Activated CD8-positive, alpha-beta memory T cell treated with anti-CD3 and anti-CD28 coated beads, Interleukin-2, amount 10 ng/mL, durations not matched to agents 7 days and 5 days (primary cell): Measurements from ENCODE around the gene DGCR2. TPM values are rescaled to one million over a fixed set of nuclear protein-coding genes. Genes with fewer than 3 reads are reported as not detected.

Source experiments
- ATAC-seq: fragments of 150-1000 bp; cut with Tn5 transposase; one replicate; pipeline ENCODE4 v1.10.0; 2021; ENCODE audit warnings: moderate library complexity
- CTCF ChIA-PET: fragments of 350-600 bp; sonication (Branson Sonifier 250); formaldehyde crosslinking; loops from one replicate; lab custom pipeline; 2021; ENCODE audit warnings: antibody characterized with exemption; lab: Charles Lee
- DNase-seq: peaks from one replicate; pipeline ENCODE4 v3.0.0-alpha.2; 2020
- H3K27ac Mint-ChIP-seq: one replicate; pipeline ENCODE4 v1.8.0; 2021; ENCODE audit warnings: mild to moderate bottlenecking, mixed read lengths
- H3K27me3 Mint-ChIP-seq: one replicate; pipeline ENCODE4 v1.8.0; 2021; ENCODE audit warnings: mixed read lengths
- H3K36me3 Mint-ChIP-seq: one replicate; pipeline ENCODE4 v1.8.0; 2021; ENCODE audit warnings: mild to moderate bottlenecking, mixed read lengths
- H3K4me1 Mint-ChIP-seq: one replicate; pipeline ENCODE4 v1.8.0; 2021; ENCODE audit warnings: mixed read lengths
- H3K4me3 Mint-ChIP-seq: one replicate; pipeline ENCODE4 v1.8.0; 2021; ENCODE audit warnings: mild to moderate bottlenecking, moderate library complexity, mixed read lengths
- H3K9me3 Mint-ChIP-seq: one replicate; pipeline ENCODE4 v1.8.0; 2022; ENCODE audit warnings: low read depth, mixed read lengths
- total RNA-seq, 2 experiments: library from RNA; stranded (reverse); gene quantifications; one replicate each; pipeline ENCODE4 v1.2.3, GENCODE V29; 2021

The DGCR2 gene
- total RNA-seq, 2 experiments from 2014 or later, result 27.8 TPM

DNA sequence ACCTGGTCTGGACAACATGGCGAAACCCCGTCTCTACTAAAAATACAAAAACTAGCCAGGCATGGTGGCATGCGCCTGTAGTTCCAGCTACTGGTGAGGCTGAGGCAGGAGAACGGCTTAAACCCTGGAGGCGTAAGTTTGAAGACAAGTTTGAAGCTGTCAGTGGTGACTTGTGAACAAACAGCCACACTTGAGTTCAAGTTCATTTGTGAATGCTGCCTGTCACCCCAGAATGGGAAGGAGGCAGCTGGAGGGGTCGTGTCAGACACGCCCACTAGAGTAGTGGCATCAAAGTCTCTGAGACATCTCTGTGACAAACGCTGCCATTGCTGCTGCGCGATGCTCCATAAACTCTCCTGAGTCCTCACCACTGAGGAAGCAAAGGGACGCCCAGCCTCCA is 74.2 kb downstream of the DGCR2 start:
- no peak overlapping the region for H3K27ac Mint-ChIP-seq
- no peak for DNase-seq
- H3K27me3 Mint-ChIP-seq, result no peaks in the 10 kb centered on the region
- ATAC-seq, result no peak
- no peaks in the 10 kb centered on the region for H3K9me3 Mint-ChIP-seq
- H3K36me3 Mint-ChIP-seq, result peaks cover 13% of the 10 kb centered on the region
- H3K4me1 Mint-ChIP-seq, result no peaks in the 10 kb centered on the region
- H3K4me3 Mint-ChIP-seq, result no peak overlapping the region
- CTCF ChIA-PET, result no interaction called here

DNA sequence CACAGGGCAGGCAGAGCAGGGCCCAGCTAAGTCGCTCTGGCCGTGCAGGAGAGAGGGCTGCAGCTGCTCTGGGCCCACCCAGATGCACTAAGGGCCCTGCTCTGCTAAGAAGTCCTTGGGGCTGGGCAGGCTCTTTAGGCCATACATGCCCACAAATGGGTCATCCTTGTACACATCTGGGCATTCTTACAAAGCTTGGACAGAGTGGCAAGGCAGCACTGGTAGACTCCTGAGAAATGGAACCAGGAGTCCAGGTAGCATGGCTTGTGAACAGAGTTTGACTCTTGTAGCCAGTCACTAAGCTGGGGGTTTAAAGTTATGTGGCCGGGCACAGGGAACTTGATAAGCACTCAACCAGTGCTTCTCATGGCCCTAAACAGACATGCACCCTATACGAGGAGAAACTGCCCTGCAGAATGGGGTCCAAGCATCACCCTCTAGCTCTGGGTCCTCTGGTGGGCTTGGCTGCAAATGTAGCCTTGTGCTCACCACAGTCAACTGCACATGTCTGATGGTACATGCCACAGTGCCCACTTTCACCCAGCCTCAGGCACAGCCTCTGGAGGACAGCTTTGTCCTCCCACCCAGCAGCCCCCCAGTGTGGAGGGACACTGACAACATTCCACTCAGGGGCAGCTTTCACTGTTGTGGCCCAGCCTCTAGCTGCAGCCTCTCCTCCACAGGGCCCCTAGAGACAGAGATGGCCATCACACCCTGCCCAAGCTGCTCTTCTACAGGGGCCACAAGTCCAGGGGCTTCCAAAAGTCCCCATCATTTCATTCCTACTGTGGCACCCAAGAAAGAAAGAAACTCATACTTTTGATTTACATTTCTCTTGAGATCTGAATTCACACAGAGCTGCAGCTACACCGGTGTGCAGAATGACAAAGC is 75.2 kb downstream of the DGCR2 start:
- H3K4me3 Mint-ChIP-seq, result no peak overlapping the region
- DNase-seq (no peak), ATAC-seq (no peak)
- H3K27me3 Mint-ChIP-seq, result no peaks in the 10 kb centered on the region
- H3K9me3 Mint-ChIP-seq, result no peaks in the 10 kb centered on the region
- no peaks in the 10 kb centered on the region for H3K4me1 Mint-ChIP-seq
- H3K36me3 Mint-ChIP-seq, result peaks cover 11% of the 10 kb centered on the region
- CTCF ChIA-PET, result no interaction called here
- no peak overlapping the region for H3K27ac Mint-ChIP-seq

DNA sequence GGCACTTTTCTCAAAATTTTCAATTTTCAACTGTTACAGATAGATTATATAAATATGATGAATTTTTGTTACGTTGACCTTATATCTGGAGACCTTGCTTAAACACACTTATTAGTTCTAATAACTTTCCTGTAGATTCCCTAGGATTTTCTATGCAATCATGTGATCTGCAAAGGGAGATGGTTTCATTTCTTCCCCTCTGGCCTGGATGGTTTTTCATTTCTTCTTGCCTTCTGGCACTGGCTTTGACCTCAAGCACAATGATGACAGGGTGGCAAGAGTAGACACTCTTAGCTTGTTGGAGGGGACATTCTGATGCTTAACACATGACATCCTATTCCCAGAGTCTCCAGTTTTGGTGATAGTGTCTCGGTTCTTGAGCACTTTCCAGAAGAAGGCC is 75.9 kb downstream of the DGCR2 start:
- H3K36me3 Mint-ChIP-seq, result peaks cover 11% of the 10 kb centered on the region
- ATAC-seq, result no peak
- no peaks in the 10 kb centered on the region for H3K27me3 Mint-ChIP-seq
- H3K4me3 Mint-ChIP-seq, result no peak overlapping the region
- H3K9me3 Mint-ChIP-seq, result no peaks in the 10 kb centered on the region
- no peak overlapping the region for H3K27ac Mint-ChIP-seq
- DNase-seq, result no peak
- H3K4me1 Mint-ChIP-seq, result no peaks in the 10 kb centered on the region
- CTCF ChIA-PET, result no interaction called here

DNA sequence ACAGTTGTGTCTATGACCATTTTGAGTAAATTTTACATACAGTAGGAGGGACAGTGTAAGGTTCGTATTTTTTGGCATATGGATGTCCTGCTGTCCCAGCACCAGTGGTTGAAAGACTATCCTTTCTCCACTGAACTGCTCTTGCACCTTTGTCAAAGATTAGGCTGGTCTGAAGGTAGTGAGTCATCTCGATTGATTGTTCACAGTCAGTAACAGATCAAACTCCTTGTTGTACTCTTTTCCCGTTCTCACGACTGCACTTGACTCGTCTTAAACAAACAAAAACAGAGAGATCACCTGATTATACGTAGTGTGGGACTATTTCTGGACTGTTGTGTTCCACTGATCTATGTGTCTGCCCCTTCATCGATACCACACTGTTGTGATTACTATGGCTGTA is 77.1 kb downstream of the DGCR2 start:
- no peak overlapping the region for H3K27ac Mint-ChIP-seq
- no peaks in the 10 kb centered on the region for H3K27me3 Mint-ChIP-seq
- H3K9me3 Mint-ChIP-seq, result no peaks in the 10 kb centered on the region
- DNase-seq (no peak), ATAC-seq (no peak)
- CTCF ChIA-PET, result no interaction called here
- H3K4me1 Mint-ChIP-seq, result no peaks in the 10 kb centered on the region
- no peak overlapping the region for H3K4me3 Mint-ChIP-seq
- H3K36me3 Mint-ChIP-seq, result peaks cover 9% of the 10 kb centered on the region

DNA sequence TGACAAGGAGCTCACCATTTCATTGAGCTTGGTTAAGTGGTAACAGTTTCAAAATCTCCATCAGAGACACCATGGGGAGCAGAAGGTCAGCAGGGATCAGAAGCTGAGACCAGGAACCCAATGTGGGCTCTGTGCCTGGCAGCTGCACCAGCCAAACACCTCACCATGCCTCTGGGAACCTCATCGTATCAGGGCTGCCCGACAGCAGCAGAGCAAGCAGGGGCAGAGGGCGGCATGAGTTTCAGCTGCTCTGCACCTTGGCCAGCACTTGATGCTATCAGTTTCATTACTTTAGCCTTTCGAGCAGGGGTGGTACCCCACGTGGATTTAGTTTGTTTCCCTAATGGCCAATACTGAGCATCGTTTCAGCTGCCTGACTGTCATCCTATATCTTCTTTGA is 77.8 kb downstream of the DGCR2 start:
- ATAC-seq (no peak), DNase-seq (no peak)
- Mint-ChIP-seq H3K9me3 (no peaks in the 10 kb centered on the region), H3K4me3 (no peak overlapping the region), H3K36me3 (peaks cover 9% of the 10 kb centered on the region), H3K4me1 (no peaks in the 10 kb centered on the region), H3K27me3 (no peaks in the 10 kb centered on the region), H3K27ac (no peak overlapping the region)
- CTCF ChIA-PET, result interaction anchor here (1.2 kb wide), 1 partner anchor 27 kb away, joined by 4 read pairs; no protein-coding TSS in a partner anchor

DNA sequence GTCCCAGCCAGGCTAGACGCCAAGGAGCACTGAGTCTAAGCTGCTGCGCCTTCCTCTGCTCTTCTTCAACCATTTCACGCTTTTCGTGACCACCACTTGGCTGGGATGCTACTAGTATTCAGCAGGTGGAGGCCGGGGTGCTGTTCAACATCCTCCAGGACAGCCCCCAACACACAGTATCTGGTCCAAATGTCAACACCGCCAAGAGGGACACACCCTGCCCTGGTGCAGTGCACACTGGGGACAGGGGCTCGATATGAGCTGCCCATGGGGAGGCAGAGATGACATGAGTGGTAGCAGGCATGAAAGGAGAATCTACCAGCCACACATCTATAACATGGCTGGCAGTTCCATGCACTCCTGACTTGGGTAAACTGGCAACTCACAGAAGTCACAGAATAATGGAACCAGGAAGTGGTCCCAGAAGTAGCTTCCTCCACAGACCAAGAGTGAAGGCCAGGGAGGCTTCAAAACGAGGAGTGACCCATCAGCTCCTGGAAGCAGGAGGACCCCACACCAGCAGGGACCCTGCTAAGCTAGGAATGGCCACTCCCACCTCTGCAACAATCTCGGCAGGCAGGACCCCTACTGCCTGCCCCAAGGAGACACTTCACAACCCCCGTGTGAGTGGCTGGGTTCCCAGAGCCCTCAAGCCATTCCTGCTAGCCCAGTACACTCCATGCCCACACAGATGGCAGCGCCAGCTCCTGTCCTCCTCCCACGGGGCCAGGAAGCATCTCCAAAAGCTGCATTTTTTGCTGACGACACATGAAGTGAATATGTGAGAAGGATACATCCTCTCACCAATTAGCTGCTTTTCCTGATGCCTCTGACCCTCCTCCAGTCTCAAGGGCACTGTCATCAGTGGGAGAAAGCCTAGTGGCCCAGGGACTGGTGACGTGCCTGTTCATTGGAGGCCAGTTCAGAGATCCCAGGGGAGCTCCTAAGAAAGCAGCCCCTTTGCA is 78.8 kb downstream of the DGCR2 start:
- peaks cover 9% of the 10 kb centered on the region for H3K36me3 Mint-ChIP-seq
- ATAC-seq (no peak), DNase-seq (no peak)
- H3K9me3 Mint-ChIP-seq, result no peaks in the 10 kb centered on the region
- H3K4me1 Mint-ChIP-seq, result no peaks in the 10 kb centered on the region
- H3K4me3 Mint-ChIP-seq, result no peak overlapping the region
- no peaks in the 10 kb centered on the region for H3K27me3 Mint-ChIP-seq
- CTCF ChIA-PET, result interaction anchor here (1.2 kb wide), 1 partner anchor 26 kb away, joined by 4 read pairs; no protein-coding TSS in a partner anchor
- H3K27ac Mint-ChIP-seq, result no peak overlapping the region

DNA sequence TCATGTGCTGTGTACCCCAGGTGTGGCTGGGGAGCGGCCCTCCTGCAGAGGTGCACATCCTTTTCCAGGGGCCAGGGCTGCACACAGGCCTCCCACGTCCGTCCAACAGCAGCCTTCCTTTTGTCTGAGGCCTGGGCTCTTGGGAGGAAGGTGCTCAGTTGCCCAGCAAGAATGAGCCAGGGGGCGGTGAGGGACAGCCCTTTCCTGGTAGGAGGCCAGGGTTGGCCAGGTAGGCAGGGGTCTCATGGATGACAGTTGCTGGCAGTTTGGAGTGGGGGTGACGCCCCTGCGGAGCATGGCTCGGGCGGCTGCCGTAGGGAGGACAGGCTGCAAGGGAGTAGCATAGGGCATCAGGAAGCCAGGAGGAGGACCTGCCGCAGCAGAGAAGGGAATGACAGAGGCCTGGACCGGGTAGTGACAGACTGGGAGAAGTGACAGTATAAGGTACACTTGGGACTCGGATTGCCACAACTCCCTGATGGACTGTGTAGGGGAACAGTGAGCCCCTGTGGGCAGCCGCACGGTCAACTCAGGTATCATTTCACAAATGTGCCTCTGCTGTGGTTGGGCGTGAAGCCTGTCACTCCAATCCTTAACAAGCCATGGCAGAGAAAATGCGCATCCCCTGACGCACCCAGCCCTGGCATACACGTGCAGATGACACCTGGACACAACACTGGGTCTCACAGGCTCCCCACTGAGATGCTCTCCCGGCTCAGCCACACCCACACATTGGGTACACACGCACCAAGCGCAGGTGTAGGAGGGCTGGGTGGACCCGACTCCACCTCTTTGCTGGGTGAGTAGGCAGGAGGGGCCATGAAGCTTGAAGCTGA is 79.7 kb downstream of the DGCR2 start:
- no peak for DNase-seq
- CTCF ChIA-PET, result no interaction called here
- Mint-ChIP-seq H3K27me3 (no peaks in the 10 kb centered on the region), H3K27ac (no peak overlapping the region), H3K36me3 (peaks cover 5% of the 10 kb centered on the region), H3K9me3 (no peaks in the 10 kb centered on the region), H3K4me1 (no peaks in the 10 kb centered on the region), H3K4me3 (no peak overlapping the region)
- no peak for ATAC-seq

DNA sequence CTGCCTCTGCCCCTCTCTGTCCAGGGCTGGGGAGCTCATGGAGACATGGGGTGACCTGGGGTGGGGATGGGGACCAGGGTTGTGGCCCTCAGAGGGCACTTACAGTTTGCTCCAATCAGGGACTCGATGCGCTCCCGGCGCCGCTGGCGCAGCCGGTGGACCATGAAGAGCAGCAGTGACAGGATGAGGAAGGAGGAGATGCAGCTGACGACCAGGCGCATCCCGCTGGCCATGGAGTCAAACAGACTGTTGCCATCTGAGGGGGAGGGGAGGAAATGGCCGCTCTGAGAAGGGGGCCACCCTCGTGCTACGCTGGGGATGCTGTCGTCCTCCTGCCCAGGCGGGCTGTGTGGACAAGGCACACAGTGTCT is 80.5 kb downstream of the DGCR2 start:
- no peak for ATAC-seq
- no peak overlapping the region for H3K27ac Mint-ChIP-seq

DNA sequence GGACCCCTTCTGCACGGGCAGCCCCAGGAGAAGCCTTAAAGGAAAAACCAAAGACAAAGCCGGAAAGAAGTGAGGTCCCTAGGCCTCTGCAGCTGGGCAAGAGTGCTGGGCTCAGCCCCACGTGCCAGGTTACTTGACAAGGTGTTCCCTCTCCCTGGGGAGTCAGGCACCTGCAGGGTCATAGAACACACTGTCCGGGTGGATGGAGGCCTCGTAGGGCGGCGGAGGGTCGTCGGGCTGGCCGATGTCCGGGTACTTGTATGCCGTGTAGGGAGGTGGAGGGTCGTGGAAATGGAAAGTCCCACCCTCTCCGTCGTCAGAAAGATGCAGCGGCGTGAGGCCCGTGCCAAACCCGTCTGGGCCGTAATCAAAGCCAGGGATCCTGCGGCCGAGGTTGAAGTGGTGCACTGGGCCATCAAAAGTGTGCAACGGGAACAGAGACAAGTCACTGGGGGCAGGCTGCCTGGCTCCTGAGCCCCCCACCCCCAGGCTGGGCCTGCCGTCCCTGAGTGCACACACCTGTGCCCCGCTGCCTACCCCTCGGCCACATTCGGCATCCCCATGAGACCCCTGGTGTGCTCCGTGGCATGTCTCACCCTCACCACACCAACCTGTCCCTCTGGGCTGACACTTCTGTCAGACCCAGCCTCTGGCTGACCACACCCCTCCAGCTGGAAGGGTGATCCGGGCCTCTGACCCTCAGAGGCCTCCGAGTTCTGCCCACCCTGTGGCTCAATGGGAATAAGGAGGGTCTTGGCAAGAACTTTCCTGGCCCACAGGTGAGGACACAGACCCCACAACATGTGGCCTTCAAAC is 81.1 kb downstream of the DGCR2 start:
- DNase-seq (no peak), ATAC-seq (no peak)
- no peak overlapping the region for H3K4me3 Mint-ChIP-seq
- no peak overlapping the region for H3K27ac Mint-ChIP-seq
- H3K27me3 Mint-ChIP-seq, result no peaks in the 10 kb centered on the region
- CTCF ChIA-PET, result no interaction called here
- peaks cover 4% of the 10 kb centered on the region for H3K36me3 Mint-ChIP-seq
- no peaks in the 10 kb centered on the region for H3K9me3 Mint-ChIP-seq
- H3K4me1 Mint-ChIP-seq, result no peaks in the 10 kb centered on the region

More for the DNA sequence above, 80.5 kb downstream of the DGCR2 start:
- CTCF ChIA-PET, result no interaction called here
- Mint-ChIP-seq H3K4me3 (no peak overlapping the region), H3K4me1 (no peaks in the 10 kb centered on the region), H3K9me3 (no peaks in the 10 kb centered on the region), H3K27me3 (no peaks in the 10 kb centered on the region), H3K36me3 (peaks cover 4% of the 10 kb centered on the region)
- DNase-seq, result no peak

DNA sequence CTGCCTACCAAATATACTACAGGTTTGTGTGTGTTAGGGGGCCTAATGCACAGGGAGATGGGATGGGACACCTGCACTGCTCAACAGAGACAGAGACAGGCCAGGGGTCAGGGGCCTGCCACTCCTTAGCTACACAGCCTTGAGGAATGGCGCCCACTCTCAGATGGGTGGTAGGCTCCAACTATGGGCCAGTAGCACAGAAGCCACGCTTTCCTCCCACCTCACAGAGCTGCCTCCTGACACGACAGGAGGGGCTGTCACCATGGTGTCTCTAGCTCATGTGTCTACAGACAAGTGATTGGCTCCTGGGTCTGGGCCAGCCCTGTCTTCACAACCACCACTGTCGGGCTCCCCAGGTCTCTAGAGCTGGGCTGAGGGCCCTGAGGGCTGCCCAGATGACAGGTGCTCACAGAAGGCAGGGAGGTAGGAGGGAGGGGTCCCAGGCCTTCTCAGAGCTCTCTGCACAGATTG is 81.8 kb downstream of the DGCR2 start:
- CTCF ChIA-PET, result no interaction called here
- H3K4me1 Mint-ChIP-seq, result no peaks in the 10 kb centered on the region
- no peak overlapping the region for H3K27ac Mint-ChIP-seq
- peaks cover 4% of the 10 kb centered on the region for H3K36me3 Mint-ChIP-seq
- DNase-seq, result no peak
- H3K9me3 Mint-ChIP-seq, result no peaks in the 10 kb centered on the region
- no peak for ATAC-seq
- H3K4me3 Mint-ChIP-seq, result no peak overlapping the region
- H3K27me3 Mint-ChIP-seq, result no peaks in the 10 kb centered on the region

DNA sequence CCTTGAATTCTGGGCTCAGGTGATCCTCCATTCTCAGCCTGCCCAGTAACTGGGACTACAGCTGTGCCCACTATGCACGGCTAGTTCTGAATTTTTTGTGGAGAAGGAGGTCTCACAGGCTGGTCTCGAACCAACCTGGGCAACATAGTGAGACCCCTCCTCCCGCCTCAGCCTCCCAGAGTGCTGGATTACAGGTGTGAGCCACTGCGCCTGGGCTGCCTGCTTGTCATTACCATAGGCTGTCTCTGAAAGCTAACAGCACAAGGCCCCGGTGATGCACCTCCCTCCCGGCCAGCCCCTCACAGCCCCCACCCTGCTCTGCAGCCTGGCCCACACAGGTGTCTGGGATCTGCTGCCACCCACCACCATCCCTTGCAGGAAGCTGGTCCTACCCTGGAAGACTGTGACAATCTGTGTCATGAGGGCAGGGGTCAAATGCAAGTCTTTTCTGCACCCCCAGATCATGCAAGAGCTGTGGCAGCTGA is 82.4 kb downstream of the DGCR2 start:
- CTCF ChIA-PET, result no interaction called here
- H3K4me1 Mint-ChIP-seq, result no peaks in the 10 kb centered on the region
- H3K27me3 Mint-ChIP-seq, result no peaks in the 10 kb centered on the region
- ATAC-seq (no peak), DNase-seq (no peak)
- H3K27ac Mint-ChIP-seq, result no peak overlapping the region
- H3K9me3 Mint-ChIP-seq, result no peaks in the 10 kb centered on the region
- no peaks in the 10 kb centered on the region for H3K36me3 Mint-ChIP-seq
- no peak overlapping the region for H3K4me3 Mint-ChIP-seq

DNA sequence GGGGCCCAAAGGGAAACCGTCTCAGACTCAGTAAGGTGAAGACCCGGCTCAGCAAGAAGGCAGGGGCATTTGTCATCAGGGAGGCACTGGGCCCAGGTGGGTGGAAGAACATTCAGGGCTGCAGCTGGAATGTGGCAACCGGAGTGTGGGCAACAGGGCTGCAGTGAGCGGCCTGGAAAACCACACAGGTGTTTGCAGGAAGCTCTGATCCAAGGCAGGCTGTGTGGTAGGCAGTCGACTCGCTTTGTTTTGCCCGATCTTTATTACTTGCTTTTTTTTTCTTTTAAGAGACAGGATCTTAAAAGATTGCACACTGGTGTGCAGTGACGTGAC is 82.8 kb downstream of the DGCR2 start:
- H3K27me3 Mint-ChIP-seq, result no peaks in the 10 kb centered on the region
- H3K36me3 Mint-ChIP-seq, result no peaks in the 10 kb centered on the region
- ATAC-seq, result no peak
- no peak overlapping the region for H3K4me3 Mint-ChIP-seq
- no peak overlapping the region for H3K27ac Mint-ChIP-seq
- CTCF ChIA-PET, result no interaction called here
- H3K9me3 Mint-ChIP-seq, result no peaks in the 10 kb centered on the region
- DNase-seq, result no peak
- H3K4me1 Mint-ChIP-seq, result no peaks in the 10 kb centered on the region
